Astrocyte of the spinal cord (primary cell): ENCODE results near the gene ZNF407.

Experiments
- DNase-seq: peaks from one replicate; pipeline ENCODE4 v3.0.0; 2011; ENCODE audit warnings: low read depth, low spot score
- H3K4me3 ChIP-seq: 2 replicates; pipeline ENCODE4 v1.5.1; 2011; ENCODE audit warnings: low read depth, mild to moderate bottlenecking, low read length, moderate library complexity
- in situ Hi-C: cut with HindIII; loops from 2 replicates; pipeline ENCODE4 v1.10.0; 2017; ENCODE audit warnings: low sequenced_read_pairs
- TF ChIP-seq, protein P1 (sequence below): IDR thresholded peaks from 2 replicates; pipeline ENCODE4 v1.5.1; 2012; ENCODE audit warnings: low read depth, mild to moderate bottlenecking, low read length, inconsistent platforms

Gene ZNF407

DNA sequence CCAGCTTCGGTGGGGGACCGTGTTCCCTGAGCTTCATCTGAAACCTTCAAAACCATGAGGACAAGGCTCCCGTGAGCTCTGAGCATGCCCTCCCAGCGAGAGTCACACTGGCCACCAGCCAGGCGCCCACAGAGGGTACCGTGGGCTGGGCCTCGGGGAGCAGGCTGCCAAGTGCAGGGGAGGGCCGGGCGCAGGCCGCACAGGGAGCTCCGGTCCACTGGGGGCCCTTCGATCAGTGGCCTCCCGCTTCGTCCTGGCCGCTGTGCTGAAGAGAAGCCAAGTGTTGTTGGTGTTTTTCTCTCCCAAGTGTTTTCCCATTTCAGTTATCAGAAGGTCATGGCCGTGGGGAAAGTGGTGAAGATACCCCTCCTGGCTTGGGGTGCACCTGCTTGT is 466.8 kb downstream of the ZNF407 start:
- in situ Hi-C loops = no loop called here
- no peak overlapping the region for H3K4me3 ChIP-seq
- TF ChIP-seq, protein P1, sequence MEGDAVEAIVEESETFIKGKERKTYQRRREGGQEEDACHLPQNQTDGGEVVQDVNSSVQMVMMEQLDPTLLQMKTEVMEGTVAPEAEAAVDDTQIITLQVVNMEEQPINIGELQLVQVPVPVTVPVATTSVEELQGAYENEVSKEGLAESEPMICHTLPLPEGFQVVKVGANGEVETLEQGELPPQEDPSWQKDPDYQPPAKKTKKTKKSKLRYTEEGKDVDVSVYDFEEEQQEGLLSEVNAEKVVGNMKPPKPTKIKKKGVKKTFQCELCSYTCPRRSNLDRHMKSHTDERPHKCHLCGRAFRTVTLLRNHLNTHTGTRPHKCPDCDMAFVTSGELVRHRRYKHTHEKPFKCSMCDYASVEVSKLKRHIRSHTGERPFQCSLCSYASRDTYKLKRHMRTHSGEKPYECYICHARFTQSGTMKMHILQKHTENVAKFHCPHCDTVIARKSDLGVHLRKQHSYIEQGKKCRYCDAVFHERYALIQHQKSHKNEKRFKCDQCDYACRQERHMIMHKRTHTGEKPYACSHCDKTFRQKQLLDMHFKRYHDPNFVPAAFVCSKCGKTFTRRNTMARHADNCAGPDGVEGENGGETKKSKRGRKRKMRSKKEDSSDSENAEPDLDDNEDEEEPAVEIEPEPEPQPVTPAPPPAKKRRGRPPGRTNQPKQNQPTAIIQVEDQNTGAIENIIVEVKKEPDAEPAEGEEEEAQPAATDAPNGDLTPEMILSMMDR = no peak
- DNase-seq = no peak

DNA sequence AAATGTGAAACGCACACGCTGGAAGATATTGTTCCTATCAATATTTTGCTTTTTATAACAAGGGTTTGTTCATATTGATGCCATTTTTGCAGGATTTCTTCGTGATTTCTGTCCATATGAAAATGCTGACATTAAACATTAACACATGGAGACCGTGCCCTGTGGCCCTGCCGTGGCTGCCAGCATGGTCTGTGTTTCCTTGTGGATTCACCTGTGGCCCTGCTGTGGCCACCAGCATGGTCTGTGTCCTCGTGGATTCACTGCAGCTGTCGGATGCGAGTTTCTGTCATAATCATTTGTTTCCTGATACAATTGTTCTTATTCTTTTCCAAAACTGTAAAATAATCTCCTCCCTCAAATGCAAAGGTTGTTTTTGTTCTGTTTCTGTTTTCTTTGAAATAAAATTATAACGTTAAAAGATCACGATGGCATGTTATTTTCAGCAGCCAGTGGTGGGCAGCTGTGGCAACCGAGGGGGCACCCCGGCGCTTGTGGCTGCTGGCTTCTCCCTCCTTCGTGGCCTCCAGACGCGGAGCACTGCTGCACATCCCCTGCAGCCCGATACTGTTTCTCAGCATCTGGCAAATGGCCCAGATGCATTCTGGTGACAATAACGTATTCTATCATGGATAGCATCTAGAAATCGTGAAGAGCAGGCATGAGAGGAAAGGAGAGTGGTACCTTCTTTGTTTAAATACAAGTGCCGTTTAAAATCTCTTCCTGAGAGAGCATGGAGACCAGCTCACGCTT is 467.8 kb downstream of the ZNF407 start:
- H3K4me3 ChIP-seq = no peak overlapping the region
- in situ Hi-C loops = no loop called here
- DNase-seq = no peak
- TF ChIP-seq, protein P1 = no peak

DNA sequence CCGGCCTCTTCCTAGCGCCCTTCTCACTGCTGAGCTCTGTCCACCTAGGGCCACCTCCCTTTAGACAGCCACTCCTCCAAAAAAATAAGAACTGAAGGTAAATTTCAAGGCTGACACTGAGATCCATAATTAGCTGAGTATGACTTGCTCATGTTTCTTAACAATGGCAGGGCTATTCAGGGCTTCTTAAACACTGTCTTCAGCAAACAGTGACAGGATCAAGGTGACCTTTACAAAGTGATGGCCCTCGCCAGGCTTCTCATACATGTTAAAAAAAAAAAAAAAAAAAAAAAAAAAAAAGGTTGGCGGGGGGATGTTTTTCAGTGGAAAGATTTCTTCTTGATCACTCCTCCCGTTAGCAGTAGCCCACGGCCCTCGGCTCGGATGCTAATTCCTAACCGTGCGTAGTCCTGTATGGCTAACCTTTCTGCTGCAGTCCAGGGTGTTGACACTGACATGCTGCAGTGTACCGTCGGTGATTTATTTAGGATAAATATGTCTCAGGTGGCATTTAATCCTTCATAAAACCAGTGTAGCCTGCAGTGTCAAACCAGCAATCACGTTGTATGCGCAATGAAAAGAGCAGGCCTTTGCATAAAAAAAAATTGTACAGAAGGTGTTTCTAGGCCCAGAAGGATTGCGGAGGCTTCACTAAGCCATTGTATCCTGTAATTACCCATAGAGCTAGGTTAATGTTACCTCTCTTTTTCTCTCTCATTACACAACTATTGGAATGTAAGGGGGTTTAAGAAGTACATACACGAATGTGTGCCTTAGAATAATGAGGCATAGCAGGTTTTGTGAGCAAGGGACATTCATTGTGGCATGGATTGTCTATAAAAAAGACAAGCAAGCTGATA is 468.6 kb downstream of the ZNF407 start:
- H3K4me3 ChIP-seq = no peak overlapping the region
- in situ Hi-C loops = no loop called here
- TF ChIP-seq, protein P1 = no peak
- no peak for DNase-seq

DNA sequence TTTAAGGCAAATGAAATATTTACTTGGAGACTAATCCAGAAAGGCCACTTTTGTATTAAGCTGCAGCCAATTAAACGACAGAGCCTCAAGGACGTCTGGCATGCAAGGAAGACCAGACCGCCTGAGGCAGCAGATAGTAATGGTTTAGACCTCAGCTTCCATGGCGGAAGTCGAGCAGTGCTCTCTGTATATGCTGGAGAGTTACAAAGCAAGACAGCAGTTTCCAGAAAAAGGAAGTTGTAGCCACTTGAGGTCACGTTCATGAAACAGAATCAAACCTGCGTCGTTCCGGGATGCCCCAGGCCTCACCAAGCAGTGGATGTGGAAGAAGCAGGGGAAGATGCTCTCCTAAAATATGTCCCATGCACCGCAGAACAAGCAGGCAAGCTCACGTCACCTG is 469.3 kb downstream of the ZNF407 start:
- TF ChIP-seq, protein P1 = no peak
- in situ Hi-C loops = no loop called here
- DNase-seq = no peak
- H3K4me3 ChIP-seq = no peak overlapping the region

DNA sequence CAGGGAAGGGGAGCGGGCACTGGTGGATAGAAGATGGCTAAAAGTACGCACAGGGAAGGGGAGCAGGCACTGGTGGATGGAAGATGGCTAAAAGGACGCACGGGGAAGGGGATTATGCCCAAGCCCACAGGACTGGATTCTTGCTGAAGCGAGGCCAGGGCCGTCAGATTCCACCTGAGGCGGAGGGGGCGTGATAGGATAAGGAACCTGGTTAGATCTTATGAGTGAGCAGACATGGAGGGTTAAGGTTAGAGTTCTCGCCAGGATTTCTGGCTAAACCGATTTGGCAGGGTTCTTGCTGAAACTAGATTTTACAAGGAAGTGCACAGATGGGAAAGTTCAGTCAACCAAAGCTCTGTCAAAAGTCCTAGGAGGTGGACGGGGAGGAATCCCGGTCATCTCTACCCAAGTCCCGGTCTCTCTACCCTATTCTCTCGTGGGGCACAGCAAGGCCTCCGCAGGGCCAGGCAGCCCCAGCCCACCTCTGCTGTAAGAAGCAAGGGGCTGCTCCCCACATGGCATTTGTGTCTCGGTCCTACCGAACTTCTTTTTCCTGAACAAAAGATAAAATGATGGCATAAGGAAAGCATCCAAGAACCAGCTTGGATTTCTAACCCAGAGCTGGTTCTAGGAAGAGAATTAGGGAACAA is 470.5 kb downstream of the ZNF407 start:
- DNase-seq = no peak
- TF ChIP-seq, protein P1 = no peak
- no peak overlapping the region for H3K4me3 ChIP-seq
- in situ Hi-C loops = no loop called here

DNA sequence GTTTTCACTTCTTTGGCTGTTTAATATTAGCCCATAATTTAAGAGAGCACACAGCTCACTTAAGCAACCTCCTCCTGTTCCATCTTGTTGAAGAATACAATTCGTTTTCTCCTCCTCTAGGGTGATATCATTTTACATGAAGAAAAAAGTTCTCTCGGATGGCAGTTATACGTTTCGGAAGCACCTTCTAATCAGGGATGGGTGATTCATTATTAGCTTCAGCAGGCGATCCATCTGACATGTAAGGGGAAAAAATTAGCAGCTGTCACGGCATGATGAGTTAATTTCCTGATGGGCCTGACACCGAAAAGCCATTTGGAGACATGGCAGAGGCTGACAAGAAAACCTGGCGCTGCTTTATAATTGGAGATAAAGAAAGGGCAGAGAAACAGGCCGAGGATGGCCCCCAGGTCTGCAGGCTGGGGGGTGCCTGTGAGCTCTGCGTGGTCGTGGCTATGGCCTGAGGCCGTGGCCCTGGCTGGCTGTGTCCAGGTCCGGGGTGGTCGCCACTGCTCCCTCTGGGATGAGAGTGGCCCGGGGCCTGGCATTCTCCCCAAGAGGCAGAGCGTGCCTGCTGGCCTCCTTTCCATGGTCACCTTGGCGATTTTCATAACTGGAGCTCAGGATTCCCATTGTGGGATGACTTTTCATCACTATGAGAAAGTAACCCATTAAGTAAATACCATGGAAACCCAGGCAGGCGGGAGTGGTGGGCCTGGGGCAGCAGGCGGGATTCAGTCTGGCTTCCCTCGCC is 471.2 kb downstream of the ZNF407 start:
- TF ChIP-seq, protein P1 = no peak
- no peak for DNase-seq
- in situ Hi-C loops = no loop called here
- no peak overlapping the region for H3K4me3 ChIP-seq
